Measurements from ENCODE around the gene NFIX. TPM values are rescaled to one million over a fixed set of nuclear protein-coding genes. Genes with fewer than 3 reads are reported as not detected.

NFIX gene
- total RNA-seq, 1 donor from 2014 or later = 8.4 TPM

DNA sequence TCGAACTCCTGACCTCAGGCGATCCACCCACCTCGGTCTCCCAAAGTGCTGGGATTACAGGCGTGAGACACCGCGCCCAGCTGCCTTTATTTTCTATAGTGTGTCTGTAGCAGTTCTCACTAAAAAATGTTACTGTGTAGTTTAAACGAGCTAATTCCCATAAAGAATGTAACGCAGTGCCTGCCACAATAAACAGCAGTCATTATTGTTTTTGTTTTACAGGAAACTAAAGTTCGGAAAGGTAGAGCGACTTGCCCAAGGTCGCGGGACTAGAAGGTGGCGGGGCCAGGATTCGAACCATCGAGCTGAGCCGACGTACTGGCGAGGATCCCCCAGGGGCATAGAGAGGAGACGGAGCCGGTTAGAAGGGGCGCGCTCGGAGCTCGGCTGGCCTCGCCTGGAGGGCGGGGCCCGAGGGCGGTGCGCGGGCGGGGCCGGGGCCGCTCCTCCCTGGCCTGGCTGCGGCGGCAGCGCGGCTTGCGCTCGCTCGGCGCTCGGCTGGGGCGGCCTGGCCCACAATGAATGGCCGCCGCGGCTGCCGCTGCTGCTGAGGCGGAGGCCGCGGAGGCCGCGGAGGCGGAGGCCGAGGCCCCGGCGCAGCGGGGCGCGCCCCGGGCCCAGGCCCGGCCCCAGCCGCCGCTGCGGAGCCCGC, 122.6 kb downstream of the NFIX start, which contains the start of gene NACC1:
NACC1 (plus strand) TSS at position 493 of the 652 bp plus-strand sequence. CDS start 16,944 bp downstream, outside the sequence.
- peak within 1 kb of the TSS; percentile 98 for H3K27ac Mint-ChIP-seq (ENCODE audit: unreplicated experiment)
- peaks cover 45% of the 10 kb centered on the region for H3K4me1 Mint-ChIP-seq (ENCODE audit: low read depth, unreplicated experiment)

GRCh38 chr19:13118424-13119193, 123.3 kb downstream of the NFIX start:
- Histone ChIP-seq H3K36me3 (ENCODE audit: insufficient read depth, low read length) (peaks cover 3% of the 10 kb centered on the region), H3K4me1 (ENCODE audit: insufficient read depth, low read length) (peaks cover 61% of the 10 kb centered on the region), H3K79me2 (ENCODE audit: insufficient read depth, low read length) (peaks cover 76% of the 10 kb centered on the region), H3K4me3 (ENCODE audit: insufficient read depth, low read depth, low read length) (peak overlapping the region; percentile 78), H3K27me3 (ENCODE audit: insufficient read depth, low read length) (no peaks in the 10 kb centered on the region), H3K9me3 (ENCODE audit: insufficient read depth, low read depth, low read length) (no peaks in the 10 kb centered on the region), H4K20me1 (ENCODE audit: insufficient read depth, low read length) (peaks cover 49% of the 10 kb centered on the region), H3K27ac (ENCODE audit: low read depth, low read length) (peak overlapping the region; percentile 88), H2AFZ (ENCODE audit: low read depth, low read length) (no peak overlapping the region), H3K9ac (ENCODE audit: low read length) (peak overlapping the region; percentile 95), H3K4me2 (ENCODE audit: low read length) (peak overlapping the region; percentile 92)
- DNase-seq (ENCODE audit: low read depth) (peak; percentile 30), FAIRE-seq (no peak)
- Mint-ChIP-seq H3K4me1 (ENCODE audit: low read depth, unreplicated experiment) (peaks cover 48% of the 10 kb centered on the region), H3K27me3 (ENCODE audit: low read depth, unreplicated experiment) (no peaks in the 10 kb centered on the region), H3K27ac (ENCODE audit: unreplicated experiment) (no peak overlapping the region), H3K4me3 (ENCODE audit: unreplicated experiment) (peak overlapping the region; percentile 89), H3K9me3 (ENCODE audit: unreplicated experiment) (no peaks in the 10 kb centered on the region), H3K36me3 (ENCODE audit: low read depth, unreplicated experiment) (peaks cover 5% of the 10 kb centered on the region)
- TF ChIP-seq CTCF (IDR thresholded peaks at IDR 0.05; ENCODE audit: insufficient read depth, low read depth, low read length) (no peak), EZH2 (IDR thresholded peaks at IDR 0.05; ENCODE audit: insufficient read depth, low read length) (no peak)

More for the DNA sequence above, 122.6 kb downstream of the NFIX start, which contains the start of gene NACC1:
- TF ChIP-seq EZH2 (IDR thresholded peaks at IDR 0.05; ENCODE audit: insufficient read depth, low read length) (no peak), CTCF (IDR thresholded peaks at IDR 0.05; ENCODE audit: insufficient read depth, low read depth, low read length) (no peak)
- H3K4me3 ChIP-seq (ENCODE audit: insufficient read depth, low read depth, low read length) = peak within 1 kb of the TSS; percentile 94
- H3K36me3 Mint-ChIP-seq (ENCODE audit: low read depth, unreplicated experiment) = peaks cover 3% of the 10 kb centered on the region
- no peaks in the 10 kb centered on the region for H3K27me3 Mint-ChIP-seq (ENCODE audit: low read depth, unreplicated experiment)
- H3K4me2 ChIP-seq (ENCODE audit: low read length) = peak within 1 kb of the TSS; percentile 98
- peak within 1 kb of the TSS; percentile 83 for H2AFZ ChIP-seq (ENCODE audit: low read depth, low read length)
- FAIRE-seq (no peak), DNase-seq (ENCODE audit: low read depth) (peak; percentile 69)
- H3K9me3 Mint-ChIP-seq (ENCODE audit: unreplicated experiment) = no peaks in the 10 kb centered on the region
- peaks cover 42% of the 10 kb centered on the region for H4K20me1 ChIP-seq (ENCODE audit: insufficient read depth, low read length)
- peak within 1 kb of the TSS; percentile 95 for H3K9ac ChIP-seq (ENCODE audit: low read length)
- H3K36me3 ChIP-seq (ENCODE audit: insufficient read depth, low read length) = peaks cover 5% of the 10 kb centered on the region
- peak within 1 kb of the TSS; percentile 88 for H3K27ac ChIP-seq (ENCODE audit: low read depth, low read length)
- peak within 1 kb of the TSS; percentile 98 for H3K4me3 Mint-ChIP-seq (ENCODE audit: unreplicated experiment)
- no peaks in the 10 kb centered on the region for H3K27me3 ChIP-seq (ENCODE audit: insufficient read depth, low read length)
- H3K9me3 ChIP-seq (ENCODE audit: insufficient read depth, low read depth, low read length) = no peaks in the 10 kb centered on the region
- peaks cover 71% of the 10 kb centered on the region for H3K79me2 ChIP-seq (ENCODE audit: insufficient read depth, low read length)
- H3K4me1 ChIP-seq (ENCODE audit: insufficient read depth, low read length) = peaks cover 58% of the 10 kb centered on the region

Data from astrocyte (in vitro differentiated cells and primary cell).